Pancreas (tissue), 10 donors: ENCODE data around the gene CP. TPM values are rescaled to one million over a fixed set of nuclear protein-coding genes. Genes with fewer than 3 reads are reported as not detected.
"Not testable (repeated sequence)": the region's sequence is repeated elsewhere in the genome, so short reads cannot be mapped to it uniquely, and the experiment has no call there.

ENCODE experiments used
- ATAC-seq, 4 donors: fragments of 200-7000 bp; cut with Tn5 transposase; one replicate each; pipeline versions ENCODE4 v1.8.0 to v1.9.1; 2020; ENCODE audit warnings: mild to moderate bottlenecking in 4 of 4, moderate library complexity in 4 of 4
- DNase-seq, 6 donors: peaks; one replicate each; pipeline ENCODE4 v3.0.0-alpha.2; 2020
- FAIRE-seq: peaks from 2 replicates; lab custom pipeline; 2012; peaks lifted over from hg19 to GRCh38; lab: Jason Lieb, UNC
- H3K27ac ChIP-seq, 4 donors: fragments of 200-600 bp; sonication (generic); 1 replicate in 3 of 4; 2 replicates in 1 of 4; pipeline versions ENCODE4 v1.5.0 to v1.8.0; 2020
- H3K27me3 ChIP-seq, 4 donors: fragments of 200-600 bp; one replicate each; pipeline ENCODE4 v1.8.0; 2021
- H3K36me3 ChIP-seq, 3 donors: fragments of 200-600 bp; sonication (generic) in 1 of 3; one replicate each; pipeline versions ENCODE4 v1.5.0 to v1.8.0; 2020 to 2021
- H3K4me1 ChIP-seq, 3 donors: fragments of 200-600 bp; one replicate each; pipeline ENCODE4 v1.8.0; 2021
- H3K4me3 ChIP-seq, 4 donors: fragments of 200-600 bp; sonication (generic) in 2 of 4; one replicate each; pipeline versions ENCODE4 v1.5.0 to v1.8.0; 2020 to 2021
- H3K9me3 ChIP-seq, 4 donors: fragments of 200-600 bp; one replicate each; pipeline ENCODE4 v1.8.0; 2021
- CTCF ChIP-seq, 4 donors: fragments of 200-600 bp; sonication (generic) in 3 of 4; IDR thresholded peaks; one replicate each; pipeline versions ENCODE4 v1.5.0 to v1.8.0; 2021; ENCODE audit warnings: antibody characterized with exemption in 4 of 4
- WGBS, 2 donors: extraction: QIAGEN DNeasy Blood & Tissue Kit; methylation state at CpG; one replicate each; pipeline ENCODE4 v1.1.7; 2013; 5-methylcytosine and 5-hydroxymethylcytosine counted together
- intact Hi-C, 3 donors: fragments of 100-400 bp; cut with DNase I; formaldehyde crosslinking; loops; one replicate each; pipeline versions ENCODE4 v1.11.1 to v1.14.2; 2022
- polyA plus RNA-seq, 2 donors: library from polyadenylated mRNA; stranded (reverse); fragments of 200-250 nt; gene quantifications; one replicate each; pipeline ENCODE4 v1.2.3, GENCODE V29; 2013
- total RNA-seq, 6 donors: library from RNA; stranded (reverse); fragmentation: NEBNext Ultra II Directional in 4 of 6; extraction: Animal tissue kit (Norgen Biotek cat#: 25700) in 4 of 6; gene quantifications; one replicate each; pipeline versions ENCODE4 v1.2.1 to v1.2.4, GENCODE V29; 2021 to 2023
- donor health status: healthy with polysubstance abuse.
- donor health status: DM: no; HTN: no; CAD: no; lungs with moderate emphysema.
- donor health status: DM: no; HTN: no; CAD: no.
- donor health status: control.
- donor health status: control.
- donor health status: Bipolar disorder and iron deficiency.
- donor health status: DM: yes; HTN: yes; CAD: no.
- donor health status: DM: no; HTN: no; CAD: no.
- donor health status: DM: no; HTN: no; CAD: no.
- donor health status: DM: yes; HTN: yes; CAD: no.

CP gene
- total and polyA plus RNA-seq, 8 donors, result 0.60 to 19.6 (median 2.2) TPM

GRCh38 chr3:149203758-149204157, 17.9 kb downstream of the CP start:
- Histone ChIP-seq H3K4me3 (no peak overlapping the region), H3K36me3 (no peaks in the 10 kb centered on the region), H3K9me3 (no peaks in the 10 kb centered on the region), H3K27ac (no peak overlapping the region), H3K4me1 (no peaks in the 10 kb centered on the region), H3K27me3 (no peaks in the 10 kb centered on the region)
- FAIRE-seq, result no peak
- no peak for DNase-seq
- intact Hi-C loops, result no loop called here
- no peak for TF ChIP-seq CTCF (IDR thresholded peaks at IDR 0.05)
- 76 to 83% methylated on average over 3 of the region's 3 CpGs for WGBS, 2 donors
- ATAC-seq, result no peak

- no peaks in the 10 kb centered on the region for H3K27me3 ChIP-seq
- 22 to 26% methylated on average over 4 of the region's 4 CpGs for WGBS, 2 donors
- no peak overlapping the region for H3K27ac ChIP-seq
- no peaks in the 10 kb centered on the region for H3K9me3 ChIP-seq
- FAIRE-seq (no peak), ATAC-seq (no peak), DNase-seq (no peak)
- intact Hi-C loops, result no loop called here
- H3K4me1 ChIP-seq, result no peaks in the 10 kb centered on the region
- H3K4me3 ChIP-seq, result no peak overlapping the region
- no peak for TF ChIP-seq CTCF (IDR thresholded peaks at IDR 0.05)
- H3K36me3 ChIP-seq, result no peaks in the 10 kb centered on the region
These were observed 22.2 kb downstream of the CP start for GRCh38 chr3:149199474-149199873.

GRCh38 chr3:149198611-149199010, 23.0 kb downstream of the CP start:
- no peak for FAIRE-seq
- TF ChIP-seq CTCF (IDR thresholded peaks at IDR 0.05), result no peak
- Histone ChIP-seq H3K4me1 (no peaks in the 10 kb centered on the region), H3K36me3 (no peaks in the 10 kb centered on the region), H3K27ac (no peak overlapping the region), H3K4me3 (no peak overlapping the region), H3K9me3 (no peaks in the 10 kb centered on the region), H3K27me3 (no peaks in the 10 kb centered on the region)
- WGBS, 2 donors, result 64 to 65% methylated on average over 7 of the region's 7 CpGs
- ATAC-seq, result no peak
- intact Hi-C loops, result no loop called here
- DNase-seq, result no peak

- no peak for ATAC-seq
These were observed 24.0 kb downstream of the CP start for GRCh38 chr3:149197669-149198068.

GRCh38 chr3:149196805-149197592, 24.6 kb downstream of the CP start:
- FAIRE-seq, result not testable (repeated sequence)
- 79 to 82% methylated on average over 12 of the region's 12 CpGs for WGBS, 2 donors

More at GRCh38 chr3:149197669-149198068, 24.0 kb downstream of the CP start:
- Histone ChIP-seq H3K27me3 (no peaks in the 10 kb centered on the region), H3K4me1 (no peaks in the 10 kb centered on the region), H3K36me3 (no peaks in the 10 kb centered on the region), H3K9me3 (no peaks in the 10 kb centered on the region), H3K27ac (no peak overlapping the region), H3K4me3 (no peak overlapping the region)
- TF ChIP-seq CTCF (IDR thresholded peaks at IDR 0.05), result no peak
- 72 to 76% methylated on average over 5 of the region's 5 CpGs for WGBS, 2 donors
- intact Hi-C loops, result no loop called here
- DNase-seq (no peak), FAIRE-seq (no peak)

More at GRCh38 chr3:149196805-149197592, 24.6 kb downstream of the CP start:
- ATAC-seq, DNase-seq, H3K4me3 ChIP-seq, H3K27ac ChIP-seq, H3K27me3 ChIP-seq, H3K4me1 ChIP-seq, H3K9me3 ChIP-seq, intact Hi-C loops, H3K36me3 ChIP-seq: not testable (repeated sequence)
